Activated CD8-positive, alpha-beta T cell treated with anti-CD3 and anti-CD28 coated beads, Interleukin-2, amount 10 ng/mL, durations not matched to agents 7 days and 5 days (primary cell): ENCODE results near the gene SLC66A2. TPM values are rescaled to one million over a fixed set of nuclear protein-coding genes. Genes with fewer than 3 reads are reported as not detected.
"Not testable (repeated sequence)": the region's sequence is repeated elsewhere in the genome, so short reads cannot be mapped to it uniquely, and the experiment has no call there.

Experiments
- ATAC-seq: fragments of 150-1000 bp; cut with Tn5 transposase; one replicate; pipeline ENCODE4 v1.10.0; 2021; ENCODE audit warnings: moderate library complexity
- CTCF ChIA-PET: fragments of 350-600 bp; sonication (Branson Sonifier 250); formaldehyde crosslinking; loops from one replicate; lab custom pipeline; 2021; ENCODE audit warnings: antibody characterized with exemption; lab: Charles Lee
- POLR2A ChIA-PET: fragments of 350-600 bp; sonication (Branson Sonifier 250); formaldehyde crosslinking; loops from one replicate; lab custom pipeline; 2021; ENCODE audit warnings: antibody characterized with exemption; lab: Charles Lee
- DNase-seq: peaks from one replicate; pipeline ENCODE4 v3.0.0-alpha.2; 2020
- H3K27ac Mint-ChIP-seq: one replicate; pipeline ENCODE4 v1.8.0; 2021; ENCODE audit warnings: mild to moderate bottlenecking, mixed read lengths
- H3K27me3 Mint-ChIP-seq: one replicate; pipeline ENCODE4 v1.8.0; 2021; ENCODE audit warnings: low read depth, mixed read lengths
- H3K36me3 Mint-ChIP-seq: one replicate; pipeline ENCODE4 v1.8.0; 2021; ENCODE audit warnings: low read depth, mixed read lengths
- H3K4me1 Mint-ChIP-seq: one replicate; pipeline ENCODE4 v1.8.0; 2021; ENCODE audit warnings: low read depth, mixed read lengths
- H3K4me3 Mint-ChIP-seq: one replicate; pipeline ENCODE4 v1.8.0; 2021; ENCODE audit warnings: mild to moderate bottlenecking, mixed read lengths
- H3K9me3 Mint-ChIP-seq: one replicate; pipeline ENCODE4 v1.8.0; 2022; ENCODE audit warnings: mixed read lengths; ENCODE audit not compliant: insufficient read depth
- total RNA-seq, 2 experiments: library from RNA; stranded (reverse); gene quantifications; one replicate each; pipeline ENCODE4 v1.2.3, GENCODE V29; 2021

Gene SLC66A2
- total RNA-seq, 2 experiments from 2014 or later: 21.6 to 23.2 TPM

DNA sequence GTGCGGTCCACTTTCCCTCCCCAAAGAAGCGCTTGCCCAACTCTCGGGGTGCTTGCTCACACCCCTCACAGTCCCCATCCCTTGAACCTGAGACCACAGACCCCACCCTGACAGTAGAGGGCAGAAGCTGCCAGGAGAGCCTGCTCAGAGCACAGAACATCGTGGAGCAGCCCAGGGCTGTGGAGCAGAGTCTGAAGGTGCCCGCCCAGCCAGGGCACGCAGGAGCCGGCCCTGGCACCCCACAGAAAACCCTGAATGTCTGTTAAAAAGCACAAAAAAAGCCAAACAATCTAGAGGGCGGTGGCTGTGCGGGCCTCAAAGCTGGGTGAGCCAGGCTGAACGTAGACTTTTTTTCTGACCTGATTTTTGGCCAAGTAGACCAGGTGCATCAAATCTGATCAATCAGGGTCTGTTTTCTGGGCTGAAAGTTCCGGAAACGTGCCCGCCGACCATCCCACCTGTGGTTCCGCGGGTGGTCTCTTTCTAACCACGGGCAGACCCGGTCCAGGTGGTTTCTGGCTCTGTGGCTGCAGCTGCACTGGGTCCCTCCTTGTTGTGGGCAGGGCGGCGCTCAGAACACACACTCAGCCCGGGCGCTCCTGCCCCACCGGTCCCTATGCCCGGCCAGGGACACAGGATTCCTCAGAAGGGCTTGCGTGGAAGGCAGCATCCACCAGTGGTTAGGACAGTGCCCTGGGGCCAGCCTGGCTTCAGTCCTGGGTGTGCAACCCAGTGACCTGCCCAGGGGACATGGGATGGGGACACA is 66.3 kb downstream of the SLC66A2 start:
- ChIA-PET CTCF (no interaction called here), POLR2A (no interaction called here)
- Mint-ChIP-seq H3K4me3 (no peak overlapping the region), H3K36me3 (no peaks in the 10 kb centered on the region), H3K9me3 (peaks cover 10% of the 10 kb centered on the region), H3K27ac (no peak overlapping the region), H3K27me3 (no peaks in the 10 kb centered on the region), H3K4me1 (no peaks in the 10 kb centered on the region)
- ATAC-seq (no peak), DNase-seq (no peak)

DNA sequence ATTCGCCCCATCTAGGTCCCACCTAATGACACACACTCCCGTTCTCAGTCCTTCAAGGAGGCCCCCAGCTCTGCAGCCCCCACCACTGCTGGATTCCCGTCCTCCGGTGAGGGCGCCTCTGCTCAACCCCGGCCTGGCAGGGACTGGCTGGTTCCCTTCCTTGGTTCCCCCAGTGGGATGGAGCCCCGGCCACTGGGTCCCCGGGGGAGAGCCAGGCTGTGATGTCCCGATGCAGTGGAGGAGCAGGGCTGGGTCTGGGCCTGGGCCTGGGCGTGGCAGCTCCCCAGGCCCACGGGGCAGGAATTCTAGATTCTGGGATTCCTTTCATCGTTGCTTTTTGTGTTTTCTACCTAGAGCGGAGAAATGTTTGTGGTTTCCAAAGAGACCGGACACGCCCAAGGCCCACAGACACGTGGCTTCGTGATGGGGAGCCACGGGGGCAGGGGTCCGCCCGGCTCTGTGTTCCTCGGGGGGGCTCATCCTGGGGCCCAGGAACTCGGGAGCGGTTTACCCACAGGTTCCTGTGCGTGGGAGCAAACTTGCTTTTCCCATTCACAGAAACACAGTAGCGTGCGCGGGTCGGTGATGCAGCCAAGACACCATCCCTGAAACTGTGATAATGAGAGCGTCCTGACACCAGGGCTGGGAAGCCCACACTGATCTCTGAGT is 67.0 kb downstream of the SLC66A2 start:
- no peaks in the 10 kb centered on the region for H3K4me1 Mint-ChIP-seq
- H3K9me3 Mint-ChIP-seq: peaks cover 6% of the 10 kb centered on the region
- H3K27ac Mint-ChIP-seq: no peak overlapping the region
- H3K4me3 Mint-ChIP-seq: no peak overlapping the region
- no peak for DNase-seq
- ChIA-PET POLR2A (no interaction called here), CTCF (no interaction called here)
- no peaks in the 10 kb centered on the region for H3K36me3 Mint-ChIP-seq
- no peak for ATAC-seq
- H3K27me3 Mint-ChIP-seq: no peaks in the 10 kb centered on the region

DNA sequence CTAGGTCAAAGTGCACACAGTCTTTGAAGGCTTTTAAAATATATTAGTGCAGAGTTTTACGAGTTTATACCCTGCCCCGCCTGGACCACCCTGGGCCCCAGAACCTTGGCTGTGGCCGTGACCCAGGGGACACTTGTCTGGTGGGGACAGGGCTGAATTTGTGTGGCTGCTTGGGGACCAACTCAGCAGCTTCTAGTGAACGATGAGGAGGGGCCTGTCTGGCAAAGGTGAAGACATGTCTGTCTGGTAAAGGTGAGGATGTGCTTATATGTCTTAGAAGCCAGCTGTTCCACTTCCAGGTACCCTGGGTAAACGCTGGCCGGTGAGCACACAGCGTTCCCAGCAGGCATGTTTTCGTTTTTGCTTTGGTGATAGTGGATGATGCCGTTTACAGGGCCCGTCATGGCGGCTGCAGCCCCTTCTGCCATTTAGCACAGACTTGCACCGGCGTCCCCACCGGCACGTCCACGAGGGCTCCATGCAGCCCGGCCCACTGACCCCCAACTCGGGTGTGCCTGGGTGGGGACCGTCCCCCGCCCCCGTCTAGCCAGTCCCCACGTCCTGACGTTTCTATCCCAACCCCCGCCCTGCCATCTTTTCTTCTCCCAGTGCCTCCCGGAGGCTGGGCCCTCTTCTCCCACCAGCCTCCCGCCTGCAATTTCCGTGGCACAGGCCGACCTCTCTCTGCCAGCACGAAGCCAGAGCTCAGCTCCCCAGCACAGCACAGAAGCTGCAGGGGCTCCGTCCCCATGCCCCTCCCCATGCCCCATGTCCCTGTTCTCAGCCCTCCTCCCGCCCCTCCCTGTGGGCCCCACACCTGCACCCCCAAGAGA is 67.8 kb downstream of the SLC66A2 start:
- DNase-seq: no peak
- H3K4me3 Mint-ChIP-seq: no peak overlapping the region
- no peak for ATAC-seq
- no peaks in the 10 kb centered on the region for H3K9me3 Mint-ChIP-seq
- no peaks in the 10 kb centered on the region for H3K4me1 Mint-ChIP-seq
- ChIA-PET CTCF (no interaction called here), POLR2A (no interaction called here)
- H3K27ac Mint-ChIP-seq: no peak overlapping the region
- no peaks in the 10 kb centered on the region for H3K27me3 Mint-ChIP-seq
- H3K36me3 Mint-ChIP-seq: no peaks in the 10 kb centered on the region

DNA sequence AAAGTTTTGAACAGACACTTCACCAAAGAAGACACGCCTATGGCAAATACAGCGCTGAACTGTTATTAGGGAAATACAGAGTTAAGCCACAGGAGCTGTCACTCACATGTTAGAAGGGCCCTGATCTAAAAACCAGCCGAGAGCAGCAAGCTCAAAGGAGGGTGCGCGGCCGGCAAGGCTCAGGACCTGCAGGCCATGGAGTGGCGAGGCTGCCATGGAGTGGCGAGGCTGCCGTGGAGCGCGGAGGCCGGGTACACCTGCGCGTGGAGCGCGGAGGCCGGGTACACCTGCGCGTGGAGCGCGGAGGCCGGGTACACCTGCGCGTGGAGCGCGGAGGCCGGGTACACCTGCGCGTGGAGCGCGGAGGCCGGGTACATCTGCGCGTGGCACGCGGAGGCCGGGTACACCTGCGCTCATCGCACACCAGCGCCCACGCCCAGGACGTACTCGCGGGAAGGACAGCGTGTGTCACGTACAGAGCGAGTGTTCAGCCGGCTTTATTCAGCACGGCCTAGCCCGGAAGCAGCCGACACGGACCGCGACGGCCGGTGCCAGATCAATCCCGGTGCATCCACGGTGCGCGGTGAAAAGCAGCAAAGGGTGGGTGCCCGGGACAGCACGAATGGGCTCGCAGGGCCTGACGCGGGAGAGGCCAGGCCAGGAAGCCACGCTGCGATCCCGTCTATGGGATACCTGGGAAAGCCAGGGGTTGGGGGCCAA is 68.8 kb downstream of the SLC66A2 start:
- no peak for DNase-seq
- ChIA-PET POLR2A (no interaction called here), CTCF (no interaction called here)
- ATAC-seq: no peak
- no peaks in the 10 kb centered on the region for H3K36me3 Mint-ChIP-seq
- H3K9me3 Mint-ChIP-seq: no peaks in the 10 kb centered on the region
- no peaks in the 10 kb centered on the region for H3K4me1 Mint-ChIP-seq
- H3K4me3 Mint-ChIP-seq: no peak overlapping the region
- no peaks in the 10 kb centered on the region for H3K27me3 Mint-ChIP-seq
- no peak overlapping the region for H3K27ac Mint-ChIP-seq

GRCh38 chr18:79881695-79882094 is 69.8 kb downstream of the SLC66A2 start:
- H3K36me3 Mint-ChIP-seq: no peaks in the 10 kb centered on the region
- H3K9me3 Mint-ChIP-seq: no peaks in the 10 kb centered on the region
- no peaks in the 10 kb centered on the region for H3K27me3 Mint-ChIP-seq
- ChIA-PET POLR2A (no interaction called here), CTCF (no interaction called here)
- DNase-seq (no peak), ATAC-seq (no peak)
- H3K27ac Mint-ChIP-seq: no peak overlapping the region
- no peaks in the 10 kb centered on the region for H3K4me1 Mint-ChIP-seq
- no peak overlapping the region for H3K4me3 Mint-ChIP-seq

- POLR2A ChIA-PET: no interaction called here
- CTCF ChIA-PET: no interaction called here
- H3K27ac Mint-ChIP-seq: no peak overlapping the region
Measured at GRCh38 chr18:79879566-79879965, 71.9 kb downstream of the SLC66A2 start.

GRCh38 chr18:79878741-79879378 is 72.6 kb downstream of the SLC66A2 start:
- ATAC-seq: no peak
- no peak for DNase-seq

More at GRCh38 chr18:79879566-79879965, 71.9 kb downstream of the SLC66A2 start:
- no peaks in the 10 kb centered on the region for H3K4me1 Mint-ChIP-seq
- DNase-seq (no peak), ATAC-seq (no peak)
- H3K27me3 Mint-ChIP-seq: no peaks in the 10 kb centered on the region
- H3K4me3 Mint-ChIP-seq: no peak overlapping the region
- no peaks in the 10 kb centered on the region for H3K36me3 Mint-ChIP-seq
- no peaks in the 10 kb centered on the region for H3K9me3 Mint-ChIP-seq

GRCh38 chr18:79878246-79878645 is 73.2 kb downstream of the SLC66A2 start:
- H3K4me3 Mint-ChIP-seq, H3K9me3 Mint-ChIP-seq, ATAC-seq, POLR2A ChIA-PET, CTCF ChIA-PET, DNase-seq, H3K4me1 Mint-ChIP-seq, H3K36me3 Mint-ChIP-seq, H3K27me3 Mint-ChIP-seq, H3K27ac Mint-ChIP-seq: not testable (repeated sequence)

More at GRCh38 chr18:79878741-79879378, 72.6 kb downstream of the SLC66A2 start:
- ChIA-PET POLR2A (no interaction called here), CTCF (no interaction called here)
- no peaks in the 10 kb centered on the region for H3K4me1 Mint-ChIP-seq
- H3K4me3 Mint-ChIP-seq: no peak overlapping the region
- H3K36me3 Mint-ChIP-seq: no peaks in the 10 kb centered on the region
- no peak overlapping the region for H3K27ac Mint-ChIP-seq
- H3K27me3 Mint-ChIP-seq: no peaks in the 10 kb centered on the region
- no peaks in the 10 kb centered on the region for H3K9me3 Mint-ChIP-seq

DNA sequence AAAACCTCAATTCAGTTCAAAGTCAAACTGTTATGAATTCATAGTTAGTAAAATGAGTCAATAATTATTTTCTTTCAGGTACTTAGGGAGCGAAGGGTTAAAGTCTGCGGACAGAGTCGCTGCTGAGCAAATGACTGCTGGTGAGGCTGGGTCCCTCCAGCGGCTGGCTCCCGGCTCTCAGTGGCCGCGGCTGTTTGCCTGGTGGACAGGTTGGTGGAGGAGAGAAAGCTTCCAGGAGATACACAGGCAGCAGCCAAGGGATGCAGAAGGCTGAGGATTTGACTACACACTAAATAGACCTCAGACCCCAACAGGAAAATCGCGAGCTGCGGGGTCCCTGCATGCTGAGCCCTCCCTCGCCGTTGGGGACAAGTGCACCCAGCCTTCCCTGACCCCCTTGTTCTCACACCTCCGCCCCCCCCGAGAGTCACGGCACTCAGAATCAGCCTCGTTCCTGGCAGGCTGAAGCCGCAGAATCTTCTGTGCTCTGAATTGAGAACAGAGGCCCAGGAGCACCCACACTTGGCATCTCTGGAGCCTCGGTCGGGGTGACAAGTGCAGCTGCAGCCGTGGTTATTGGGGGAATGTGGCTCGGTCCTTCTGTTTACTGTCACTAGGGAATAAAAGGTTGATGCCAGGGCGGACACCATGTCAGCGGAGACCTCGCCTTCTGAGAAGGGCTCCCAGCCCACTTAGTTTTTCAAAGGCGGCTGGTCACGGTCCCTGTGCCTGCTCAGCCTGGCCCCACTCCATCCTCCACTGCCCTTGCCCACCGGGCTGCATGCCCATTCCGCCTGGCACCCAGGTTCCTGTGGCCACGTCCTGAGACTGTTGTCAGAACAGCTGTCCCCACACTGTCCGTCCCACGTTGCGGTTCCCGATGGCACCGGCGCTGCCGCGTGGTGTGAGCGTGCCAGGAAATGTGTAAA is 74.0 kb downstream of the SLC66A2 start:
- ATAC-seq (no peak), DNase-seq (no peak)
- Mint-ChIP-seq H3K27me3 (no peaks in the 10 kb centered on the region), H3K27ac (no peak overlapping the region), H3K4me1 (no peaks in the 10 kb centered on the region), H3K4me3 (no peak overlapping the region), H3K36me3 (no peaks in the 10 kb centered on the region), H3K9me3 (no peaks in the 10 kb centered on the region)
- POLR2A ChIA-PET: no interaction called here
- CTCF ChIA-PET: no interaction called here

GRCh38 chr18:79876497-79876896 is 75.0 kb downstream of the SLC66A2 start:
- ChIA-PET POLR2A (no interaction called here), CTCF (no interaction called here)
- no peaks in the 10 kb centered on the region for H3K4me1 Mint-ChIP-seq
- H3K9me3 Mint-ChIP-seq: no peaks in the 10 kb centered on the region
- H3K27me3 Mint-ChIP-seq: no peaks in the 10 kb centered on the region
- ATAC-seq (no peak), DNase-seq (no peak)
- H3K27ac Mint-ChIP-seq: no peak overlapping the region
- no peak overlapping the region for H3K4me3 Mint-ChIP-seq
- no peaks in the 10 kb centered on the region for H3K36me3 Mint-ChIP-seq
